Keratinocyte (primary cell): ENCODE measurements around the gene CDH13. TPM values are rescaled to one million over a fixed set of nuclear protein-coding genes. Genes with fewer than 3 reads are reported as not detected.

Experiments used
- DNase-seq: peaks from one replicate; pipeline ENCODE4 v3.0.0-alpha.2; 2011; ENCODE audit warnings: low read depth, missing footprints, low spot score
- FAIRE-seq: peaks from 2 replicates; lab custom pipeline; 2011; peaks lifted over from hg19 to GRCh38; lab: Jason Lieb, UNC
- H2AFZ ChIP-seq: 2 replicates; pipeline ENCODE4 v1.6.0; 2012; ENCODE audit warnings: low read length, control low read depth, inconsistent platforms; ENCODE audit not compliant: control insufficient read depth
- H3K27ac ChIP-seq: 2 replicates; pipeline ENCODE4 v1.5.1; 2011; ENCODE audit warnings: low read length; ENCODE audit not compliant: control insufficient read depth, insufficient read depth
- H3K27me3 ChIP-seq: 3 replicates; pipeline ENCODE4 v1.6.0; 2011; ENCODE audit warnings: low read length; ENCODE audit not compliant: control insufficient read depth, insufficient read depth; ENCODE audit errors: extremely low read depth
- H3K36me3 ChIP-seq, 2 experiments: 2 replicates in 1 of 2; 3 replicates in 1 of 2; pipeline ENCODE4 v1.5.1; 2011; ENCODE audit warnings: low read length in 2 of 2, mild to moderate bottlenecking in 1 of 2; ENCODE audit not compliant: control insufficient read depth in 2 of 2, insufficient read depth in 2 of 2; ENCODE audit errors: extremely low read depth in 1 of 2
- H3K4me1 ChIP-seq: 3 replicates; pipeline ENCODE4 v1.5.1; 2011; ENCODE audit warnings: low read length; ENCODE audit not compliant: control insufficient read depth, insufficient read depth; ENCODE audit errors: extremely low read depth
- H3K4me2 ChIP-seq: 3 replicates; pipeline ENCODE4 v1.6.0; 2011; ENCODE audit warnings: low read depth, low read length; ENCODE audit not compliant: control insufficient read depth, insufficient read depth; ENCODE audit errors: extremely low read depth
- H3K4me3 ChIP-seq, 3 experiments: fragments of 200-600 bp in 1 of 3; sonication (generic) in 1 of 3; 2 replicates in 2 of 3; 3 replicates in 1 of 3; pipeline ENCODE4 v1.5.1; 2011 to 2016; ENCODE audit warnings: low read length in 3 of 3, mild to moderate bottlenecking in 3 of 3, control low read depth in 2 of 3, inconsistent platforms in 1 of 3, low read depth in 1 of 3, mixed read lengths in 1 of 3, mixed run types in 1 of 3, moderate library complexity in 1 of 3; ENCODE audit not compliant: control insufficient read depth in 2 of 3, insufficient read depth in 2 of 3; ENCODE audit errors: extremely low read depth in 1 of 3
- H3K79me2 ChIP-seq: 2 replicates; pipeline ENCODE4 v1.6.0; 2012; ENCODE audit warnings: low read length; ENCODE audit not compliant: control insufficient read depth, insufficient read depth
- H3K9ac ChIP-seq: 3 replicates; pipeline ENCODE4 v1.6.0; 2011; ENCODE audit warnings: low read length; ENCODE audit not compliant: control insufficient read depth, insufficient read depth; ENCODE audit errors: extremely low read depth
- H3K9me1 ChIP-seq: 3 replicates; pipeline ENCODE4 v1.6.0; 2011; ENCODE audit warnings: low read length; ENCODE audit not compliant: control insufficient read depth, insufficient read depth; ENCODE audit errors: extremely low read depth
- H3K9me3 ChIP-seq: 2 replicates; pipeline ENCODE4 v1.5.1; 2012; ENCODE audit warnings: low read depth, low read length; ENCODE audit not compliant: control insufficient read depth
- H4K20me1 ChIP-seq: 3 replicates; pipeline ENCODE4 v1.6.0; 2011; ENCODE audit warnings: low read length; ENCODE audit not compliant: control insufficient read depth, insufficient read depth; ENCODE audit errors: extremely low read depth
- CTCF ChIP-seq, 3 experiments: IDR thresholded peaks in 1 of 3; conservative IDR thresholded peaks in 1 of 3; optimal IDR thresholded peaks in 1 of 3; 2 replicates in 2 of 3; 3 replicates in 1 of 3; pipeline versions ENCODE3 to v1.5.1; 2011; ENCODE audit warnings: low read length in 3 of 3, mild to moderate bottlenecking in 3 of 3, moderate library complexity in 2 of 3, control low read depth in 1 of 3, inconsistent platforms in 1 of 3; ENCODE audit not compliant: insufficient read depth in 2 of 3; ENCODE audit errors: extremely low read depth in 1 of 3
- EZH2 ChIP-seq: IDR thresholded peaks from one replicate; pipeline ENCODE4 v1.6.1; 2012; ENCODE audit warnings: inconsistent platforms, mild to moderate bottlenecking, low read length, moderate library complexity
- dilution Hi-C: fragments of 300-500 bp; cut with MboI; formaldehyde crosslinking; loops from one replicate; pipeline ENCODE4 v1.7.0; 2020; ENCODE audit warnings: low sequenced_read_pairs; ENCODE audit not compliant: extremely low pct_ligation_motif_present
- polyA plus RNA-seq, 5 experiments: library from polyadenylated mRNA; depleted of rRNA in 3 of 5; stranded (reverse) in 3 of 5; stranded (forward) in 1 of 5; unstranded in 1 of 5; fragments of >200 nt; gene quantifications; 1 replicate in 1 of 5; 2 replicates in 3 of 5; 3 replicates in 1 of 5; pipeline versions ENCODE4 v1.2.1 to v1.2.3, GENCODE V29; 2011 to 2012; ENCODE audit warnings: missing spikeins in 2 of 5, low read depth in 1 of 5, low replicate concordance in 1 of 5

The CDH13 gene
- polyA plus RNA-seq, 1 donor (not counting 4 experiments of a cell fraction or from before 2014, with no cell fraction given) = 111 TPM

- no peaks in the 10 kb centered on the region for H3K9me1 ChIP-seq
- H3K79me2 ChIP-seq = no peaks in the 10 kb centered on the region
- no peaks in the 10 kb centered on the region for H3K36me3 ChIP-seq
- DNase-seq (no peak), FAIRE-seq (no peak)
- H3K4me1 ChIP-seq = no peaks in the 10 kb centered on the region
- H3K9ac ChIP-seq = no peak overlapping the region
- TF ChIP-seq CTCF (optimal IDR thresholded peaks at IDR 0.05 in 1 of 3, IDR thresholded peaks at IDR 0.05 in 1 of 3, conservative IDR thresholded peaks at IDR 0.05 in 1 of 3; ENCODE audit: extremely low read depth in 1 of 3, insufficient read depth in 2 of 3, low read length in 3 of 3) = no peak
- no peak for TF ChIP-seq EZH2
- H3K4me2 ChIP-seq = no peak overlapping the region
- H4K20me1 ChIP-seq = no peaks in the 10 kb centered on the region
- no peaks in the 10 kb centered on the region for H3K27me3 ChIP-seq
- no peak overlapping the region for H3K27ac ChIP-seq
- H3K9me3 ChIP-seq = no peaks in the 10 kb centered on the region
- no peak overlapping the region for H2AFZ ChIP-seq
- dilution Hi-C loops = no loop called here
- no peak overlapping the region for H3K4me3 ChIP-seq
These were observed 1115.5 kb downstream of the CDH13 start for GRCh38 chr16:83742124-83742899.

- Histone ChIP-seq H3K4me3 (no peak overlapping the region), H3K9me3 (no peaks in the 10 kb centered on the region), H2AFZ (no peak overlapping the region), H3K9me1 (no peaks in the 10 kb centered on the region), H3K4me1 (no peaks in the 10 kb centered on the region), H3K4me2 (no peak overlapping the region), H3K36me3 (no peaks in the 10 kb centered on the region), H3K27me3 (no peaks in the 10 kb centered on the region), H3K27ac (no peak overlapping the region), H3K79me2 (no peaks in the 10 kb centered on the region), H3K9ac (no peak overlapping the region), H4K20me1 (no peaks in the 10 kb centered on the region)
- dilution Hi-C loops = no loop called here
- TF ChIP-seq EZH2 = no peak
- FAIRE-seq = no peak
- DNase-seq = no peak
These were observed 1116.5 kb downstream of the CDH13 start for GRCh38 chr16:83743241-83743640.
